Adrenal gland (tissue), 5 donors: Measurements from ENCODE around the gene KCNIP3.

Experiments used
- CTCF ChIP-seq, 6 experiments: fragments of 450-650 bp in 4 of 6; fragments of 200-600 bp in 2 of 6; sonication (generic) in 1 of 6; IDR thresholded peaks; 1 replicate in 5 of 6; 2 replicates in 1 of 6; pipeline versions ENCODE4 v1.5.1 to v1.8.0; 2016 to 2021; ENCODE audit warnings: antibody characterized with exemption in 6 of 6, mild to moderate bottlenecking in 2 of 6, moderate library complexity in 1 of 6
- POLR2A ChIP-seq, 2 donors: fragments of 450-650 bp; IDR thresholded peaks; one replicate each; pipeline ENCODE4 v1.6.1; 2017; ENCODE audit warnings: antibody characterized with exemption in 2 of 2, mild to moderate bottlenecking in 2 of 2, moderate library complexity in 1 of 2
- donor health status: DM: no; HTN: no; CAD: no.

GRCh38 chr2:95344656-95345055 lies 47.5 kb downstream of the KCNIP3 start:
- TF ChIP-seq CTCF (IDR thresholded peaks at IDR 0.05) (no peak), POLR2A (IDR thresholded peaks at IDR 0.05) (no peak)
